H1 (cell line): ENCODE measurements around the gene RALA. TPM values are rescaled to one million over a fixed set of nuclear protein-coding genes. Genes with fewer than 3 reads are reported as not detected.

ENCODE experiments used
- SP2 ChIP-seq: IDR thresholded peaks from 2 replicates; pipeline ENCODE4 v1.6.1; 2012; ENCODE audit warnings: mild to moderate bottlenecking, low read length, inconsistent platforms
- SUZ12 ChIP-seq: fragments of 200-600 bp; sonication (generic); IDR thresholded peaks from 2 replicates; pipeline ENCODE4 v1.6.1; 2012; ENCODE audit warnings: mild to moderate bottlenecking, inconsistent platforms, low read length, moderate library complexity, mixed read lengths
- polyA plus RNA-seq, 7 experiments: library from polyadenylated mRNA; depleted of rRNA in 3 of 7; stranded (reverse) in 5 of 7; unstranded in 2 of 7; fragments of >200 nt in 5 of 7; fragments of 200-250 nt in 2 of 7; gene quantifications; 1 replicate in 5 of 7; 2 replicates in 1 of 7; 4 replicates in 1 of 7; pipeline versions ENCODE4 v1.2.1 to v1.2.3, GENCODE V29; 2011 to 2013; ENCODE audit warnings: missing spikeins in 2 of 7, mixed read lengths in 2 of 7
- total RNA-seq: library from RNA; stranded (reverse); fragmentation: NEBNext Ultra II Directional; extraction: Animal tissue kit (Norgen Biotek cat#: 25700); gene quantifications from 2 replicates; pipeline ENCODE4 v1.2.1, GENCODE V29; 2021
- TF ChIP-seq, protein P1 (sequence below): IDR thresholded peaks from 2 replicates; pipeline ENCODE4 v1.6.1; 2012; ENCODE audit warnings: inconsistent platforms

RALA gene
- total and polyA plus RNA-seq, 2 of the 8 experiments (the other 6 are each of a cell fraction or from before 2014, with no cell fraction given) = 24.1 to 72.8 TPM

DNA sequence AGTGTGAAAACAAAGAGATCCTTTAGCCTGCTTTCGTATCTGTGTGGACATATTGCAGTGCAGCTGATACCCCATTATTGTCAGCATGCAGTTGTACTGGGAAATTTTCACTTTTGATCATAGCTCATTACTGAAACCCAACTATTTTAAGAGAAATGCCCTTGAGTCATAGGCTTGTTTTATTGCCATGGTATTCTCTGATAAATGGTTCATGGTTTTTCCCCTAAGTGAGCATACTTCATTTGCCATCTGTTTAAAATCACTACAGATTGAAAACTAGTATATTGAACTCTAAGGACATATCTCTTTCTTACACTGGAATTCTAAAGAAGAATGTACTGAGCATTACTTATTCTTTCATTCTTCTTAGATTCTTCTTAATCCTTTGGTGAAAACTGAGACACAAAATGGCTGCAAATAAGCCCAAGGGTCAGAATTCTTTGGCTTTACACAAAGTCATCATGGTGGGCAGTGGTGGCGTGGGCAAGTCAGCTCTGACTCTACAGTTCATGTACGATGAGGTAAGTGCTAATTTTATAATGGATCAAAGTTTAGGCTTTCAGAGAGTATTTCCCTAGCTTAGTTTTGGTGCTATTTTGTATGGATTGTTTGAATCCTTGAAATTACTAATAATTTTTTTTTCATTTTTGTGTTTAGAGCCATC is 63.0 kb downstream of the RALA start (continued):
- TF ChIP-seq, protein P1, sequence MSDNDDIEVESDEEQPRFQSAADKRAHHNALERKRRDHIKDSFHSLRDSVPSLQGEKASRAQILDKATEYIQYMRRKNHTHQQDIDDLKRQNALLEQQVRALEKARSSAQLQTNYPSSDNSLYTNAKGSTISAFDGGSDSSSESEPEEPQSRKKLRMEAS = no peak
- TF ChIP-seq SUZ12 (no peak), SP2 (no peak)
